Endothelial cell of umbilical vein (primary cell): Measurements from ENCODE around the gene PLEKHJ1. TPM values are rescaled to one million over a fixed set of nuclear protein-coding genes. Genes with fewer than 3 reads are reported as not detected.

Experiments
- BruUV-seq: library from RNA; stranded (reverse); fragments of 400-500 nt; replicated peaks from 2 replicates; lab custom pipeline; 2021; lab: Mats Ljungman, UMichigan
- CTCF ChIA-PET: fragments of 300-600, 350-600 bp; sonication (Branson Sonifier 250); formaldehyde crosslinking; loops from one replicate; lab custom pipeline; 2021; ENCODE audit warnings: antibody characterized with exemption, inconsistent platforms; lab: Charles Lee
- POLR2A ChIA-PET: fragments of 300-600, 350-600 bp; sonication (Branson Sonifier 250); formaldehyde crosslinking; loops from one replicate; lab custom pipeline; 2021; ENCODE audit warnings: antibody characterized with exemption, inconsistent platforms; lab: Charles Lee
- DNase-seq: peaks from one replicate; pipeline ENCODE4 v3.0.0-alpha.2; 2011; ENCODE audit warnings: low read depth, low spot score
- FAIRE-seq: peaks from 2 replicates; lab custom pipeline; 2011; peaks lifted over from hg19 to GRCh38; lab: Jason Lieb, UNC
- H2AFZ ChIP-seq: 2 replicates; pipeline ENCODE4 v1.6.0; 2012; ENCODE audit warnings: low read depth, low read length, control low read depth, inconsistent platforms
- H3K27ac ChIP-seq: 2 replicates; pipeline ENCODE4 v1.5.1; 2011; ENCODE audit warnings: low read depth, mild to moderate bottlenecking, control low read depth, low read length, moderate library complexity; ENCODE audit not compliant: insufficient read depth
- H3K27me3 ChIP-seq, 2 experiments: 2 replicates each; pipeline versions ENCODE4 v1.6.0 to v1.6.1; 2011; ENCODE audit warnings: low read length in 2 of 2, mixed read lengths in 1 of 2; ENCODE audit not compliant: control insufficient read depth in 2 of 2, insufficient read depth in 2 of 2
- H3K36me3 ChIP-seq, 2 experiments: 2 replicates in 1 of 2; 3 replicates in 1 of 2; pipeline ENCODE4 v1.5.1; 2011; ENCODE audit warnings: low read length in 2 of 2, mild to moderate bottlenecking in 1 of 2, moderate library complexity in 1 of 2; ENCODE audit not compliant: control insufficient read depth in 2 of 2, insufficient read depth in 2 of 2; ENCODE audit errors: extremely low read depth in 1 of 2
- H3K4me1 ChIP-seq: 3 replicates; pipeline ENCODE4 v1.5.1; 2011; ENCODE audit warnings: mild to moderate bottlenecking, low read length; ENCODE audit not compliant: control insufficient read depth, insufficient read depth; ENCODE audit errors: extremely low read depth
- H3K4me2 ChIP-seq: 2 replicates; pipeline ENCODE4 v1.6.1; 2011; ENCODE audit warnings: low read length, control low read depth, mixed read lengths; ENCODE audit not compliant: insufficient read depth
- H3K4me3 ChIP-seq, 3 experiments: fragments of 200-600 bp in 1 of 3; sonication (generic), shearing (Covaris generic) in 1 of 3; replicated peaks in 1 of 3; 2 replicates each; pipeline ENCODE4 v1.5.1; 2011 to 2016; ENCODE audit warnings: control low read depth in 3 of 3, low read length in 3 of 3, mild to moderate bottlenecking in 2 of 3, inconsistent platforms in 1 of 3, low read depth in 1 of 3, moderate library complexity in 1 of 3; ENCODE audit not compliant: insufficient read depth in 1 of 3
- H3K79me2 ChIP-seq: 2 replicates; pipeline ENCODE4 v1.6.0; 2012; ENCODE audit warnings: low read length, inconsistent platforms; ENCODE audit not compliant: control insufficient read depth, insufficient read depth
- H3K9ac ChIP-seq: replicated peaks from 2 replicates; pipeline ENCODE3; 2011; ENCODE audit warnings: low read length, control low read depth; ENCODE audit not compliant: insufficient read depth; ENCODE audit errors: extremely low read depth
- H3K9me1 ChIP-seq: replicated peaks from 3 replicates; pipeline ENCODE4 v1.6.0; 2011; ENCODE audit warnings: mild to moderate bottlenecking, low read length; ENCODE audit not compliant: control insufficient read depth, insufficient read depth; ENCODE audit errors: extremely low read depth
- H3K9me3 ChIP-seq: replicated peaks from 2 replicates; pipeline ENCODE4 v1.5.1; 2012; ENCODE audit warnings: low read length, inconsistent platforms; ENCODE audit not compliant: control insufficient read depth, insufficient read depth
- H4K20me1 ChIP-seq: replicated peaks from 2 replicates; pipeline ENCODE3; 2011; ENCODE audit warnings: mild to moderate bottlenecking, low read length; ENCODE audit not compliant: control insufficient read depth, insufficient read depth; ENCODE audit errors: extremely low read depth
- EZH2 ChIP-seq: IDR thresholded peaks from 2 replicates; pipeline ENCODE4 v1.6.1; 2012; ENCODE audit warnings: borderline replicate concordance, low read depth, mild to moderate bottlenecking, moderate library complexity, low read length, inconsistent platforms; ENCODE audit not compliant: severe bottlenecking
- FOS ChIP-seq: IDR thresholded peaks from 2 replicates; pipeline ENCODE4 v1.6.1; 2011; ENCODE audit warnings: mild to moderate bottlenecking, low read length, moderate library complexity, borderline replicate concordance; ENCODE audit not compliant: insufficient read depth
- GATA2 ChIP-seq: IDR thresholded peaks from 2 replicates; pipeline ENCODE4 v1.7.0; 2011; ENCODE audit warnings: low read depth, mild to moderate bottlenecking, moderate library complexity, mixed read lengths, low read length; ENCODE audit not compliant: insufficient read length, insufficient read depth
- JUN ChIP-seq: IDR thresholded peaks from 2 replicates; pipeline ENCODE4 v1.6.1; 2011; ENCODE audit warnings: borderline replicate concordance, low read depth; ENCODE audit not compliant: insufficient read length, insufficient read depth
- MYC ChIP-seq: IDR thresholded peaks from one replicate; pipeline ENCODE4 v1.6.1; 2011; ENCODE audit warnings: mild to moderate bottlenecking, low read depth, low read length
- POLR2A ChIP-seq: IDR thresholded peaks from 2 replicates; pipeline ENCODE4 v1.6.1; 2012; ENCODE audit warnings: low read depth, mild to moderate bottlenecking, control low read depth, low read length
- POLR2AphosphoS5 ChIP-seq: IDR thresholded peaks from 2 replicates; pipeline ENCODE4 v1.6.1; 2012; ENCODE audit warnings: low read depth, mild to moderate bottlenecking, control low read depth, low read length, moderate library complexity; ENCODE audit not compliant: insufficient read depth
- dilution Hi-C: fragments of 300-500 bp; cut with MboI; formaldehyde crosslinking; loops from one replicate; pipeline ENCODE4 v1.15.0; 2019; ENCODE audit warnings: low sequenced_read_pairs; ENCODE audit not compliant: extremely low pct_ligation_motif_present
- intact Hi-C: fragments of 100-400 bp; cut with micrococcal nuclease; formaldehyde crosslinking; loops from one replicate; pipeline ENCODE4 v1.10.0; 2022
- polyA plus RNA-seq, 4 experiments: library from polyadenylated mRNA; depleted of rRNA in 3 of 4; stranded (reverse) in 3 of 4; unstranded in 1 of 4; fragments of >200 nt; gene quantifications; 2 replicates each; pipeline versions ENCODE4 v1.2.1 to v1.2.3, GENCODE V29; 2011 to 2012; ENCODE audit warnings: missing spikeins in 1 of 4
- total RNA-seq: library from RNA; stranded (reverse); gene quantifications from 2 replicates; pipeline ENCODE4 v1.2.3, GENCODE V29; 2021
- TF ChIP-seq, protein P1 (sequence below), 2 donors: IDR thresholded peaks; 1 replicate in 1 of 2; 2 replicates in 1 of 2; pipeline ENCODE4 v1.5.1; 2011; ENCODE audit warnings: low read length in 2 of 2, mild to moderate bottlenecking in 2 of 2, moderate library complexity in 2 of 2, control low read depth in 1 of 2, inconsistent platforms in 1 of 2, low read depth in 1 of 2; ENCODE audit not compliant: insufficient read depth in 1 of 2; ENCODE audit errors: extremely low read depth in 1 of 2
- TF ChIP-seq, protein P2 (sequence below): IDR thresholded peaks from 2 replicates; pipeline ENCODE4 v1.6.1; 2011; ENCODE audit not compliant: insufficient read depth, insufficient read length

The PLEKHJ1 gene
- total and polyA plus RNA-seq, 2 donors (not counting 3 experiments of a cell fraction or from before 2014, with no cell fraction given): 82.4 to 115 TPM

DNA sequence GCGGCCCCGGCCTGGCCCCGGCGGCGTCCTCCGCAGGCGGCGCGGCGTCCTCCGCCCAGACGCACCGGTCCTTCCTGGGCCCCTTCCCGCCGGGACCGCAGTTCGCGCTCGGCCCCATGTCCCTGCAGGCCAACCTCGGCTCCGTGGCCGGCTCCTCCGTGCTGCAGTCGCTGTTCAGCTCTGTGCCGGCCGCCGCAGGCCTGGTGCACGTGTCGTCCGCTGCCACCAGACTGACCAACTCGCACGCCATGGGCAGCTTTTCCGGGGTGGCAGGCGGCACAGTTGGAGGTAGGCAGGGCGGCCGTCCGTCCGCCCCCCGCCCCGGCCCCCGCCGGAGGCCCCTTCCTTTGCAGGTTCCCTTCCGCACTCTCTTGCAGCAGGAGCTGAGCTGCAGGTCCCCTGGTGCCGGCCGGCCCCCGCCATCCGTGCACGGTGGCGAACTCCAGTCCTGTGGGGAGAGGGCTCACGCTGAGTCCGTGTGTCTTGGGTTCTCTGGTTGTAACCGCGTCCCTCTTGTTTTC, 9.2 kb downstream of the PLEKHJ1 start:
- CTCF ChIA-PET: no interaction called here
- Histone ChIP-seq H3K4me3 (no peak overlapping the region), H3K9me3 (no peaks in the 10 kb centered on the region), H3K27me3 (no peaks in the 10 kb centered on the region), H3K9me1 (no peaks in the 10 kb centered on the region), H2AFZ (no peak overlapping the region), H3K4me2 (no peak overlapping the region), H3K27ac (no peak overlapping the region), H3K36me3 (peaks cover 2 to 29% of the 10 kb centered on the region in 2 experiments), H3K4me1 (no peaks in the 10 kb centered on the region), H3K9ac (no peak overlapping the region), H3K79me2 (no peaks in the 10 kb centered on the region), H4K20me1 (no peaks in the 10 kb centered on the region)
- intact Hi-C loops: no loop called here
- no TSS peak for BruUV-seq
- DNase-seq (no peak), FAIRE-seq (no peak)
- POLR2A ChIA-PET: no interaction called here
- no peak for TF ChIP-seq POLR2A
- TF ChIP-seq POLR2AphosphoS5: no peak
- no peak for TF ChIP-seq GATA2
- no peak for TF ChIP-seq MYC
- no peak for TF ChIP-seq JUN
- TF ChIP-seq, protein P1, sequence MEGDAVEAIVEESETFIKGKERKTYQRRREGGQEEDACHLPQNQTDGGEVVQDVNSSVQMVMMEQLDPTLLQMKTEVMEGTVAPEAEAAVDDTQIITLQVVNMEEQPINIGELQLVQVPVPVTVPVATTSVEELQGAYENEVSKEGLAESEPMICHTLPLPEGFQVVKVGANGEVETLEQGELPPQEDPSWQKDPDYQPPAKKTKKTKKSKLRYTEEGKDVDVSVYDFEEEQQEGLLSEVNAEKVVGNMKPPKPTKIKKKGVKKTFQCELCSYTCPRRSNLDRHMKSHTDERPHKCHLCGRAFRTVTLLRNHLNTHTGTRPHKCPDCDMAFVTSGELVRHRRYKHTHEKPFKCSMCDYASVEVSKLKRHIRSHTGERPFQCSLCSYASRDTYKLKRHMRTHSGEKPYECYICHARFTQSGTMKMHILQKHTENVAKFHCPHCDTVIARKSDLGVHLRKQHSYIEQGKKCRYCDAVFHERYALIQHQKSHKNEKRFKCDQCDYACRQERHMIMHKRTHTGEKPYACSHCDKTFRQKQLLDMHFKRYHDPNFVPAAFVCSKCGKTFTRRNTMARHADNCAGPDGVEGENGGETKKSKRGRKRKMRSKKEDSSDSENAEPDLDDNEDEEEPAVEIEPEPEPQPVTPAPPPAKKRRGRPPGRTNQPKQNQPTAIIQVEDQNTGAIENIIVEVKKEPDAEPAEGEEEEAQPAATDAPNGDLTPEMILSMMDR (IDR thresholded peaks at IDR 0.05; ENCODE audit: extremely low read depth in 1 of 2, insufficient read depth in 1 of 2, low read depth in 1 of 2, low read length in 2 of 2): no peak
- TF ChIP-seq, protein P2, sequence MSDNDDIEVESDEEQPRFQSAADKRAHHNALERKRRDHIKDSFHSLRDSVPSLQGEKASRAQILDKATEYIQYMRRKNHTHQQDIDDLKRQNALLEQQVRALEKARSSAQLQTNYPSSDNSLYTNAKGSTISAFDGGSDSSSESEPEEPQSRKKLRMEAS: no peak
- TF ChIP-seq EZH2: no peak
- no peak for TF ChIP-seq FOS
- dilution Hi-C loops: no loop called here
